GM12801 (cell line): ENCODE measurements around the gene ELMO3.

Experiments used
- TF ChIP-seq, protein P1 (sequence below): IDR thresholded peaks from one replicate; pipeline ENCODE4 v1.5.1; 2011; ENCODE audit warnings: control low read depth; ENCODE audit not compliant: insufficient read length; ENCODE audit errors: extremely low read depth

The ELMO3 gene

DNA sequence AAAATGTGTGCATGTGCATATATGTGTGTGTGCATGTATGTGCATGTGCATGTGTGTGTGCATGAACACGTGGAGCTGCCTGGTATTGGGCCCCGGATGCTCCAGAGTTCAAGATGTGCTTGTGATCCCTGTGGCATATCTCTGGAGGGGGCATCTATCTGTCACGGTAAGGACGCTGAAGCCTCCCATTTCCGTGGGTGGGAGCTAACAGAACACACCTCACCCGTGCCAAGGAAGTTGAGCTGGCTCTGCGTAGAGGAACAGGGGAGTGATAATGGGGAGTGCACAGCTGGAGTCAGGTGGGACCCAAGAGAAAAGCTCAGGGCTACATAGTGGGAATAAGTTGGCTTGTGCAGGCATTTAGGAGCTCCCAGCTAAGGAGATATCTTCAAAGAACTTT lies 12.7 kb downstream of the ELMO3 start:
- TF ChIP-seq, protein P1, sequence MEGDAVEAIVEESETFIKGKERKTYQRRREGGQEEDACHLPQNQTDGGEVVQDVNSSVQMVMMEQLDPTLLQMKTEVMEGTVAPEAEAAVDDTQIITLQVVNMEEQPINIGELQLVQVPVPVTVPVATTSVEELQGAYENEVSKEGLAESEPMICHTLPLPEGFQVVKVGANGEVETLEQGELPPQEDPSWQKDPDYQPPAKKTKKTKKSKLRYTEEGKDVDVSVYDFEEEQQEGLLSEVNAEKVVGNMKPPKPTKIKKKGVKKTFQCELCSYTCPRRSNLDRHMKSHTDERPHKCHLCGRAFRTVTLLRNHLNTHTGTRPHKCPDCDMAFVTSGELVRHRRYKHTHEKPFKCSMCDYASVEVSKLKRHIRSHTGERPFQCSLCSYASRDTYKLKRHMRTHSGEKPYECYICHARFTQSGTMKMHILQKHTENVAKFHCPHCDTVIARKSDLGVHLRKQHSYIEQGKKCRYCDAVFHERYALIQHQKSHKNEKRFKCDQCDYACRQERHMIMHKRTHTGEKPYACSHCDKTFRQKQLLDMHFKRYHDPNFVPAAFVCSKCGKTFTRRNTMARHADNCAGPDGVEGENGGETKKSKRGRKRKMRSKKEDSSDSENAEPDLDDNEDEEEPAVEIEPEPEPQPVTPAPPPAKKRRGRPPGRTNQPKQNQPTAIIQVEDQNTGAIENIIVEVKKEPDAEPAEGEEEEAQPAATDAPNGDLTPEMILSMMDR = no peak

DNA sequence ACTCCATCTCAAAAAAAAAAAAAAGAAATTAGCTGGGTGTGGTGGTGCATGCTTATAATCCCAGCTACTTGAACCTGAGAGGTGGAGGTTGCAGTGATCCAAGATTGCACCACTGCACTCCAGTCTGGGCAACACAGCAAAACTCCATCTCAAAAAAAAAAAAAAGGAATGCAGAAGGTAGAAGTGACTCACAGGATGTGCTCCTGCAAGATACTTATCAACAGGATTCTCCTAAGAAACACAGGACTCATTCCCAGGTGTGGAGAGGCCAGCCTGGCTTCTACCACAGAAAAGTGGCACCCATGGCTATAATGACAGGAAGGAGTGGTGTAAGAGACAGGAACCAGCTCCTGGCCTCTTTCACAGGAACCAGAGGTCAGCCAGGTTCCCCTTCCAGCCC lies 13.8 kb downstream of the ELMO3 start:
- TF ChIP-seq, protein P1 = no peak

DNA sequence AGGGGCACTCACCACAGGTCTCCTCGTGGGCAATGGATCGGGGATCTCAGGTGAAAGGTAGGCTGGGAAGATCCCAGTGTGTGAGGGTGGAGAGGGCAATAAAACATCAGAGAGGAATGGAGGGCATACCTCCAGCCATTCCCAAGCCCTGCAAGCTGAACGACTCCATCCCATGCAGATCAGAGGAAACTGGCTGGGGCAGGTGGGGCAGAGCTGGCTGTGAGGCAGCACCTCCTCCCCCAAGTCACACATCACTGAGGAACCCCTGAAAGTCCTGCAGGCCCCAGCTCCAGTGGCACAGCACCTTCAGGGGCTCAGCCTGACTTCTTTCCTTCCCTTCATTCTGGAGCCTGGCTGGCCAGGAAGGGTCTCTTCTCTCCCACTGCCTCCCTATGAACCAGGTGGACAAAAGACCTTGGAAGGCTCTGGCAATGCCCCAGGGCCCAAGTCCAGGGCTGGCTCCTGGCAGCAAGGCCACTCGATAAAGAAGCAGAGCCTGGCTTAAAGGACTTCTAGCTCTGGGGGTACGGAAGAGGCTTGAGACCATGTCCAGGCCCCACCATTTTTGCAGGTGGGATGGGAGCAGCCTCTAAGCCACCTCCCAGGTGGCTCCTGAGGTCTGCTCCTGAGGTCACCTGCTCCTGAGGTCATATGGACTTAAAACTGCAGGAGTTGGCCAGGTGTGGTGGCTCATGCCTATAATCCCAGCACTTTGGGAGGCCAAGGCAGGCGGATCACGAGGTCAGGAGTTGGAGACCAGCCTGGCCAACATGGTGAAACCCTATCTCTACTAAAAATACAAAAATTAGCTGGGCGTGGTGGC lies 14.5 kb downstream of the ELMO3 start:
- TF ChIP-seq, protein P1 = no peak

DNA sequence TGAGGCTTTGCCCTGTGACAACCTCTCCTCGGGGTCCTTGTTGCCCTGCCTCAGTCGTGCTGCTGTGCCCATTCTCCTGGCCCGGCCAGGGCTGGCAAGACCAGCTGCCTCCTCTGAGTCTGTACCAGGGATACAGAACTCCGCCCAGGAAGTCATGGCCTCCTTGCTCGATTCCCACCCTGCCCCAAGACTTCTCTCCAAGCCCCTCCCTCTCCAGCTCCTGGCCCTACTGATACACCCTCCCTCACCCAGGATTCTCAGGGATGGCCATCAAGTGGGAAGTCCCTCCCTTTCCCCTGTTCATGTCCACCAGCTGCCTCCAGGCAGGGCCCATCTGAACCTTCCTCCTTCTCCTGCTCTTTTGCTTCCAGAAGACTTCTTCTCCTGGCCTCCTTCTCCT lies 16.8 kb downstream of the ELMO3 start:
- TF ChIP-seq, protein P1 = no peak

DNA sequence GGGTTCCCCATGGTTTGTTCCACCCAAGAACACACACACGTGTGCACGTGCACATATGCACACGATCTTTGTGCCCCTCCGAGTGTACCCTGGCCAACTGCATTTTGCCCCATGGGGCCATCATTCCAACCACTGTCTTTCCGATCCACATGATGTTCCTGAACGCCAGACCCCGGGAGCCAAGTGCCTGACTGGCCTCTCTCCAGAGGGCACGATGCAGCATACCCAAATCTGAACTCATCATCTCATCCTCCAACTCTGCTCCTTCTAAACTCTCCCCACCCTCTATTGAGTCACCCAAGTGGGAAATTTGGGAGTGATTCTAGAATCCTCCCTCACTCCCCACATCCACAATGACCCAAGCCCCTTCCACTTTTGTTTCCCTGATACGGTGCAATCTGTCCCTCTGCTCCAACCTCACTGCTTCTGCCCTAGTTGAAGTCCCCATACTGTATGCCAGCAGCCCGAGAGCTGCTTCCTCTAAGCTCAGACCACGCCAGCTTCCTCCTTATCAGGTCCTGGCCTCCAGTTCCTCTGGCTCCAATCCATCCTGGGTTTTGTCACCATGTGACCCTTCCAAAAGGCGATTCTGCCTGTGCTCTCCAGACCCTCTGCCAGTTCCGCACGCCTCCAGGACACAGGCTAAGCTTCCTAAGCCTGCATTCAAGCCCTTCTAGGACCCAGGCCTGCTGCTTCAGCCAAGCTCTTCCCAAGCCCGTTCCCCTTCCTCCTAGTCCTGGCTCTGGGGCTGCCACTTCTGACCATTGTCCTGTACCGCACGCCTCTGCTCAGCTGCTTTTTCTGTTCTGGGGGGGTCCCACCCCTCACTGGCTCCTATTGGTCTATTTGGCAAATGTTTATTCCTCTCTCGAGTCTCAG lies 17.9 kb downstream of the ELMO3 start:
- TF ChIP-seq, protein P1 = no peak

DNA sequence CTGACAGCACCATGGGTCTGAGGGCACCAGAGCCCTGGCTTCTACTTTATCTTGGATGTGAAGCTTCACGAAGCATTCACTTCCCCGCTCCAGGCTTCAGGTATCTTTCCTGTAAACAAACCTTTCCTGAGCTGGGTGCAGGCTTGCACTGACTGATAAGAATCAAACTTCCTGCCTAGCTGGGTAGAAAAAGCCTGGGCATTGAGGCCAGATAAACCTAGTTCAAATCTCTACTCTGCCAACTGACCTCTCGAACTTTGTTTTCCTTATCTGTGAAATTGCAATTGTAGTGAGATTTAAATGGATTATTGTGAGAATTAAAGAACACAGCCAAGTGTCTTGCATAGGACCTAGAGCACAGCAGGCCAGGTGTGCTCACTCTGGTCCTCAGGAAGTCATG lies 25.1 kb downstream of the ELMO3 start:
- TF ChIP-seq, protein P1 = no peak

DNA sequence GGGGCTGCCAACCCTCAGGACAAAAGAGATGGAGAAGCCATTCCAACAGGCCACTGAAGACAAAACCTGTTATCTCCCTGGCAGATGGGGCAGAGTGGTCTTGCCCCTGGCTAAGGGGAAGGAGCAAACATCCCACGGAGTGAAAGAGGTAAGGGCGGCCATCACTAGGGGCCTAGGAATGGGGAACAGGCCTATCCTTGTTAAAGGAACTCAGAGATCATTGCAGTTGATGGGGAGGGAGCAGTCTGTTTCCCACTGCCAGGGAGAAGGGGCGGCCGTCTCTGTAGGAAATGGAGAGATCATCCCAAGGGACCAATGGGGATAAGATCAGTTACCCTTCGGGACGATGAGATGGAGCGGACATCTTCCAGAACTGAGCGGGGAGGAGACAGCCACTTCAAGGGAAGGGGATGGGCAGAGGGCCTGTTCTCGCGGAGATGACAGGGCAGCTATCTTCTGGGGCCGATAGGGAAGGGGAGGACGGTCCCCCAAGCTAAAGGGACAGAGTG lies 27.4 kb downstream of the ELMO3 start:
- TF ChIP-seq, protein P1 = no peak
